ENCODE data around the gene KBTBD8. TPM values are rescaled to one million over a fixed set of nuclear protein-coding genes. Genes with fewer than 3 reads are reported as not detected.

KBTBD8 gene
- total and polyA plus RNA-seq, 9 of the 15 experiments (the other 6 are each of a cell fraction or from before 2014, with no cell fraction given) = 2.7 to 9.1 (median 5.6) TPM

- TF ChIP-seq PHF8 (IDR thresholded peaks at IDR 0.05; ENCODE audit: borderline replicate concordance, low read length) (no peak), ZC3H4 (CRISPR knock-in tag; IDR thresholded peaks at IDR 0.05; ENCODE audit: borderline replicate concordance) (no peak), SRSF3 (IDR thresholded peaks at IDR 0.05; ENCODE audit: insufficient read depth, low read length) (no peak), RCOR1 (IDR thresholded peaks at IDR 0.05; ENCODE audit: borderline replicate concordance in 1 of 2, low read depth in 2 of 2, low read length in 2 of 2) (peak; percentile 42 to 96; a peak in 2 of 4 replicates), TOE1 (IDR thresholded peaks at IDR 0.05; ENCODE audit: borderline replicate concordance) (no peak), TOE1 (CRISPR knock-in tag; IDR thresholded peaks at IDR 0.05; ENCODE audit: borderline replicate concordance, low read depth) (no peak), YY1 (IDR thresholded peaks at IDR 0.05; ENCODE audit: borderline replicate concordance in 1 of 3, control insufficient read depth in 1 of 3, extremely low read depth in 1 of 3, insufficient read depth in 3 of 3, insufficient read length in 1 of 3, insufficient replicate concordance in 2 of 3, low read depth in 1 of 3, low read length in 2 of 3) (peak in 1 of 3 experiments; percentile 51), EP400 (IDR thresholded peaks at IDR 0.05) (peak; percentile 32; the same call in 1 of the 2 replicates), ZNF174 (CRISPR knock-in tag; IDR thresholded peaks at IDR 0.05) (no peak), HLTF (IDR thresholded peaks at IDR 0.05) (no peak), ZNF778 (CRISPR knock-in tag; IDR thresholded peaks at IDR 0.05) (no peak), FOXA1 (IDR thresholded peaks at IDR 0.05; ENCODE audit: borderline replicate concordance) (no peak), ZKSCAN1 (IDR thresholded peaks at IDR 0.05; ENCODE audit: low read depth, low read length) (no peak), HNRNPUL1 (IDR thresholded peaks at IDR 0.05; ENCODE audit: low read length) (no peak), ZBED1 (IDR thresholded peaks at IDR 0.05) (no peak), MCM3 (IDR thresholded peaks at IDR 0.05) (no peak), SNRNP70 (optimal IDR thresholded peaks at IDR 0.05; ENCODE audit: low read depth, low read length) (no peak)
- TF ChIP-seq, protein P1, sequence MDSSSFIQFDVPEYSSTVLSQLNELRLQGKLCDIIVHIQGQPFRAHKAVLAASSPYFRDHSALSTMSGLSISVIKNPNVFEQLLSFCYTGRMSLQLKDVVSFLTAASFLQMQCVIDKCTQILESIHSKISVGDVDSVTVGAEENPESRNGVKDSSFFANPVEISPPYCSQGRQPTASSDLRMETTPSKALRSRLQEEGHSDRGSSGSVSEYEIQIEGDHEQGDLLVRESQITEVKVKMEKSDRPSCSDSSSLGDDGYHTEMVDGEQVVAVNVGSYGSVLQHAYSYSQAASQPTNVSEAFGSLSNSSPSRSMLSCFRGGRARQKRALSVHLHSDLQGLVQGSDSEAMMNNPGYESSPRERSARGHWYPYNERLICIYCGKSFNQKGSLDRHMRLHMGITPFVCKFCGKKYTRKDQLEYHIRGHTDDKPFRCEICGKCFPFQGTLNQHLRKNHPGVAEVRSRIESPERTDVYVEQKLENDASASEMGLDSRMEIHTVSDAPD (CRISPR knock-in tag; IDR thresholded peaks at IDR 0.05) = no peak
- TF ChIP-seq, protein P2, sequence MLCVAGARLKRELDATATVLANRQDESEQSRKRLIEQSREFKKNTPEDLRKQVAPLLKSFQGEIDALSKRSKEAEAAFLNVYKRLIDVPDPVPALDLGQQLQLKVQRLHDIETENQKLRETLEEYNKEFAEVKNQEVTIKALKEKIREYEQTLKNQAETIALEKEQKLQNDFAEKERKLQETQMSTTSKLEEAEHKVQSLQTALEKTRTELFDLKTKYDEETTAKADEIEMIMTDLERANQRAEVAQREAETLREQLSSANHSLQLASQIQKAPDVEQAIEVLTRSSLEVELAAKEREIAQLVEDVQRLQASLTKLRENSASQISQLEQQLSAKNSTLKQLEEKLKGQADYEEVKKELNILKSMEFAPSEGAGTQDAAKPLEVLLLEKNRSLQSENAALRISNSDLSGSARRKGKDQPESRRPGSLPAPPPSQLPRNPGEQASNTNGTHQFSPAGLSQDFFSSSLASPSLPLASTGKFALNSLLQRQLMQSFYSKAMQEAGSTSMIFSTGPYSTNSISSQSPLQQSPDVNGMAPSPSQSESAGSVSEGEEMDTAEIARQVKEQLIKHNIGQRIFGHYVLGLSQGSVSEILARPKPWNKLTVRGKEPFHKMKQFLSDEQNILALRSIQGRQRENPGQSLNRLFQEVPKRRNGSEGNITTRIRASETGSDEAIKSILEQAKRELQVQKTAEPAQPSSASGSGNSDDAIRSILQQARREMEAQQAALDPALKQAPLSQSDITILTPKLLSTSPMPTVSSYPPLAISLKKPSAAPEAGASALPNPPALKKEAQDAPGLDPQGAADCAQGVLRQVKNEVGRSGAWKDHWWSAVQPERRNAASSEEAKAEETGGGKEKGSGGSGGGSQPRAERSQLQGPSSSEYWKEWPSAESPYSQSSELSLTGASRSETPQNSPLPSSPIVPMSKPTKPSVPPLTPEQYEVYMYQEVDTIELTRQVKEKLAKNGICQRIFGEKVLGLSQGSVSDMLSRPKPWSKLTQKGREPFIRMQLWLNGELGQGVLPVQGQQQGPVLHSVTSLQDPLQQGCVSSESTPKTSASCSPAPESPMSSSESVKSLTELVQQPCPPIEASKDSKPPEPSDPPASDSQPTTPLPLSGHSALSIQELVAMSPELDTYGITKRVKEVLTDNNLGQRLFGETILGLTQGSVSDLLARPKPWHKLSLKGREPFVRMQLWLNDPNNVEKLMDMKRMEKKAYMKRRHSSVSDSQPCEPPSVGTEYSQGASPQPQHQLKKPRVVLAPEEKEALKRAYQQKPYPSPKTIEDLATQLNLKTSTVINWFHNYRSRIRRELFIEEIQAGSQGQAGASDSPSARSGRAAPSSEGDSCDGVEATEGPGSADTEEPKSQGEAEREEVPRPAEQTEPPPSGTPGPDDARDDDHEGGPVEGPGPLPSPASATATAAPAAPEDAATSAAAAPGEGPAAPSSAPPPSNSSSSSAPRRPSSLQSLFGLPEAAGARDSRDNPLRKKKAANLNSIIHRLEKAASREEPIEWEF (CRISPR knock-in tag; IDR thresholded peaks at IDR 0.05) = no peak
- TF ChIP-seq, protein P3, sequence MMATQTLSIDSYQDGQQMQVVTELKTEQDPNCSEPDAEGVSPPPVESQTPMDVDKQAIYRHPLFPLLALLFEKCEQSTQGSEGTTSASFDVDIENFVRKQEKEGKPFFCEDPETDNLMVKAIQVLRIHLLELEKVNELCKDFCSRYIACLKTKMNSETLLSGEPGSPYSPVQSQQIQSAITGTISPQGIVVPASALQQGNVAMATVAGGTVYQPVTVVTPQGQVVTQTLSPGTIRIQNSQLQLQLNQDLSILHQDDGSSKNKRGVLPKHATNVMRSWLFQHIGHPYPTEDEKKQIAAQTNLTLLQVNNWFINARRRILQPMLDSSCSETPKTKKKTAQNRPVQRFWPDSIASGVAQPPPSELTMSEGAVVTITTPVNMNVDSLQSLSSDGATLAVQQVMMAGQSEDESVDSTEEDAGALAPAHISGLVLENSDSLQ (IDR thresholded peaks at IDR 0.05) = peak; percentile 92
Measured at GRCh38 chr3:67017211-67017610, 19.1 kb downstream of the KBTBD8 start (continued).
